ENCODE results near the gene BANF2.

The BANF2 gene

GRCh38 chr20:17653835-17654648 is 45.7 kb upstream of the BANF2 start:
- no peak for ATAC-seq
- TF ChIP-seq GLIS3 (CRISPR knock-in tag; IDR thresholded peaks at IDR 0.05): no peak
- TF ChIP-seq ZNF8 (CRISPR knock-in tag; IDR thresholded peaks at IDR 0.05): no peak
- no peak for TF ChIP-seq ZNF565 (CRISPR knock-in tag; conservative IDR thresholded peaks at IDR 0.05; ENCODE audit: low read depth)
- TF ChIP-seq ZFP30 (CRISPR knock-in tag; IDR thresholded peaks at IDR 0.05): no peak
- TF ChIP-seq ARNTL (CRISPR knock-in tag; IDR thresholded peaks at IDR 0.05; ENCODE audit: borderline replicate concordance, low read depth): no peak
- no peak for TF ChIP-seq CSRNP3 (CRISPR knock-in tag; IDR thresholded peaks at IDR 0.05)

- peak; percentile 61 for ATAC-seq
- TF ChIP-seq CSRNP3 (CRISPR knock-in tag; IDR thresholded peaks at IDR 0.05) (no peak), TCF4 (CRISPR knock-in tag; IDR thresholded peaks at IDR 0.05; ENCODE audit: borderline replicate concordance) (no peak), PPARA (CRISPR knock-in tag; IDR thresholded peaks at IDR 0.05; ENCODE audit: borderline replicate concordance) (no peak), ESRRG (CRISPR knock-in tag; IDR thresholded peaks at IDR 0.05) (no peak), GLIS3 (CRISPR knock-in tag; IDR thresholded peaks at IDR 0.05) (no peak), TOX (CRISPR knock-in tag; IDR thresholded peaks at IDR 0.05; ENCODE audit: borderline replicate concordance) (no peak), PATZ1 (CRISPR knock-in tag; IDR thresholded peaks at IDR 0.05; ENCODE audit: borderline replicate concordance) (no peak), ZNF565 (CRISPR knock-in tag; conservative IDR thresholded peaks at IDR 0.05; ENCODE audit: low read depth) (no peak), POU6F1 (CRISPR knock-in tag; IDR thresholded peaks at IDR 0.05; ENCODE audit: borderline replicate concordance, low read depth) (no peak), SNAI2 (CRISPR knock-in tag; IDR thresholded peaks at IDR 0.05) (no peak)
Measured at GRCh38 chr20:17654649-17655285, 45.0 kb upstream of the BANF2 start.

- TF ChIP-seq SNAI2 (CRISPR knock-in tag; IDR thresholded peaks at IDR 0.05): no peak
- TF ChIP-seq POU6F1 (CRISPR knock-in tag; IDR thresholded peaks at IDR 0.05; ENCODE audit: borderline replicate concordance, low read depth): no peak
- ATAC-seq: peak; percentile 33; the same call in 2 of the 3 replicates
Measured at GRCh38 chr20:17655286-17655651, 44.5 kb upstream of the BANF2 start.

- ATAC-seq: no peak; the same call in 2 of the 3 replicates
- TF ChIP-seq ZNF70 (CRISPR knock-in tag; IDR thresholded peaks at IDR 0.05) (no peak), PPARA (CRISPR knock-in tag; IDR thresholded peaks at IDR 0.05; ENCODE audit: borderline replicate concordance) (no peak), ZNF565 (CRISPR knock-in tag; conservative IDR thresholded peaks at IDR 0.05; ENCODE audit: low read depth) (no peak), OSR1 (CRISPR knock-in tag; IDR thresholded peaks at IDR 0.05) (no peak), TOX (CRISPR knock-in tag; IDR thresholded peaks at IDR 0.05; ENCODE audit: borderline replicate concordance) (no peak), TCF4 (CRISPR knock-in tag; IDR thresholded peaks at IDR 0.05; ENCODE audit: borderline replicate concordance) (no peak), ESRRG (CRISPR knock-in tag; IDR thresholded peaks at IDR 0.05) (no peak), RARB (CRISPR knock-in tag; IDR thresholded peaks at IDR 0.05) (no peak), ZC3H10 (CRISPR knock-in tag; IDR thresholded peaks at IDR 0.05) (no peak), PATZ1 (CRISPR knock-in tag; IDR thresholded peaks at IDR 0.05; ENCODE audit: borderline replicate concordance) (no peak), ZFP30 (CRISPR knock-in tag; IDR thresholded peaks at IDR 0.05) (no peak), POU6F1 (CRISPR knock-in tag; IDR thresholded peaks at IDR 0.05; ENCODE audit: borderline replicate concordance, low read depth) (no peak), SNAI2 (CRISPR knock-in tag; IDR thresholded peaks at IDR 0.05) (no peak), ZNF8 (CRISPR knock-in tag; IDR thresholded peaks at IDR 0.05) (no peak), CSDC2 (CRISPR knock-in tag; IDR thresholded peaks at IDR 0.05) (no peak), BACH2 (CRISPR knock-in tag; IDR thresholded peaks at IDR 0.05; ENCODE audit: borderline replicate concordance) (no peak)
Measured at GRCh38 chr20:17655865-17656479, 43.8 kb upstream of the BANF2 start.
